ENCODE results near the gene KRT15. TPM values are rescaled to one million over a fixed set of nuclear protein-coding genes. Genes with fewer than 3 reads are reported as not detected.

The KRT15 gene
- total RNA-seq, 6 donors from 2014 or later, result 10.5 to 57.9 (median 19.2) TPM

DNA sequence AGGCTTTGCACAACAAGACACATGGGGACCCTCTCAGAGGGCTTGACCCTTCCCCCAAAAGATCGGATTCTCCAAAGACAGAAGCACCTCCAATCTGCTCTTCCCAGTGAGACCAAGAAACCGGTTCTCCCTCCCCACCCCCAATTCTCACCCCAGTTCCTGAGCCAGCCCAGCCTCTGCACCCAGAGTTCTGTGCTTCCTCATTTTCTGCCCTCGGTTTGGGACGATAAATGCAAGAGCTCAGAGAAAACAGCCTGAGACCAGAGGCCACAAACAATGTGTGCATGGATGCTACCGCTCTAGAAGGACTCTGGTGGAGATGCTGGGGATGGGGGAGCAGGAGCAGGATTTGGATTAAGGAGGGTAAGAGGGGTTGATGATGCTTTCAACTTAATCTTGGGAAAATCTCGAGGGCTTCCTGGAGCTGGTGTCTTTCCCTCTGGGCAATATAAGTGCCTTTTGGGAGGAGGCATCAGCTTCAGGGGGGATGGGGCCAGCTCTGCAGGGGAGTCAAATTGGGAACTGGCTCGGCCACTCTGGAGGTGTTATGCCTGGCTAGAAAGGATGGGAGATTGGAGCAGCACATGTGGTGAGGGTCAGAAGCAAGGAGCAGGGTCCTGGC lies 6.0 kb downstream of the KRT15 start:
- no peak overlapping the region for H3K27ac ChIP-seq
- ATAC-seq (ENCODE audit: low FRiP score in 2 of 2) (no peak), DNase-seq (no peak)
- WGBS, 2 donors, result 50 to 69% methylated on average over 7 of the region's 7 CpGs
- H3K27me3 ChIP-seq, result no peaks in the 10 kb centered on the region
- TF ChIP-seq POLR2A (IDR thresholded peaks at IDR 0.05), result no peak
- TF ChIP-seq POLR2AphosphoS5 (IDR thresholded peaks at IDR 0.05), result no peak
- TF ChIP-seq EP300 (IDR thresholded peaks at IDR 0.05), result no peak
- TF ChIP-seq, protein P1, sequence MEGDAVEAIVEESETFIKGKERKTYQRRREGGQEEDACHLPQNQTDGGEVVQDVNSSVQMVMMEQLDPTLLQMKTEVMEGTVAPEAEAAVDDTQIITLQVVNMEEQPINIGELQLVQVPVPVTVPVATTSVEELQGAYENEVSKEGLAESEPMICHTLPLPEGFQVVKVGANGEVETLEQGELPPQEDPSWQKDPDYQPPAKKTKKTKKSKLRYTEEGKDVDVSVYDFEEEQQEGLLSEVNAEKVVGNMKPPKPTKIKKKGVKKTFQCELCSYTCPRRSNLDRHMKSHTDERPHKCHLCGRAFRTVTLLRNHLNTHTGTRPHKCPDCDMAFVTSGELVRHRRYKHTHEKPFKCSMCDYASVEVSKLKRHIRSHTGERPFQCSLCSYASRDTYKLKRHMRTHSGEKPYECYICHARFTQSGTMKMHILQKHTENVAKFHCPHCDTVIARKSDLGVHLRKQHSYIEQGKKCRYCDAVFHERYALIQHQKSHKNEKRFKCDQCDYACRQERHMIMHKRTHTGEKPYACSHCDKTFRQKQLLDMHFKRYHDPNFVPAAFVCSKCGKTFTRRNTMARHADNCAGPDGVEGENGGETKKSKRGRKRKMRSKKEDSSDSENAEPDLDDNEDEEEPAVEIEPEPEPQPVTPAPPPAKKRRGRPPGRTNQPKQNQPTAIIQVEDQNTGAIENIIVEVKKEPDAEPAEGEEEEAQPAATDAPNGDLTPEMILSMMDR (IDR thresholded peaks at IDR 0.05), result no peak
- no peaks in the 10 kb centered on the region for H3K36me3 ChIP-seq
- peaks cover 0 to 9% (median 2%) of the 10 kb centered on the region in 4 donors for H3K4me1 ChIP-seq
- no peaks in the 10 kb centered on the region for H3K9me3 ChIP-seq
- H3K4me3 ChIP-seq, result no peak overlapping the region

DNA sequence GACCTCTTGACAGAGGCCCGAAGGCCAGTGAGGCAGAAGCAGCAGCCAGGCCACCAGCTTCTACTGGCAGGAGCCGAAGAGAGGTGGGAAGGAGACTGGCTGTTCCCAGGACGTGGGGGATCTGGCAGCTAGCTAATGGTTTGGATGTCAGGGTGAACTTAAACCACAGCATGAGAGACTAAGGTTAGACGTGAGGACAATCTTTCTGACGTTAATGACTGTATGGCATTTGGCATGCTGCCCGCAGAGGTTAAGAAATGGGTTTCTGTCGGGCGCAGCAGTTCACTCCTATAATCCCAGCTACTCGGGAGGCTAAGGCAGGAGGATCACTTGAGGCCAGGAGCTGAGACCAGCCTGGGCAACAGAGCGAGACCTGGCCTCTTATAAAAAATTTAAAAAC lies 7.0 kb downstream of the KRT15 start:
- TF ChIP-seq, protein P1 (IDR thresholded peaks at IDR 0.05), result no peak
- H3K9me3 ChIP-seq, result no peaks in the 10 kb centered on the region
- ATAC-seq (ENCODE audit: low FRiP score in 2 of 2), result no peak
- no peak for DNase-seq
- H3K27ac ChIP-seq, result no peak overlapping the region
- H3K36me3 ChIP-seq, result no peaks in the 10 kb centered on the region
- no peaks in the 10 kb centered on the region for H3K27me3 ChIP-seq
- WGBS, 2 donors, result 75% methylated on average over 10 of the region's 10 CpGs
- H3K4me1 ChIP-seq, result peaks cover 0 to 9% (median 2%) of the 10 kb centered on the region in 4 donors
- H3K4me3 ChIP-seq, result no peak overlapping the region

DNA sequence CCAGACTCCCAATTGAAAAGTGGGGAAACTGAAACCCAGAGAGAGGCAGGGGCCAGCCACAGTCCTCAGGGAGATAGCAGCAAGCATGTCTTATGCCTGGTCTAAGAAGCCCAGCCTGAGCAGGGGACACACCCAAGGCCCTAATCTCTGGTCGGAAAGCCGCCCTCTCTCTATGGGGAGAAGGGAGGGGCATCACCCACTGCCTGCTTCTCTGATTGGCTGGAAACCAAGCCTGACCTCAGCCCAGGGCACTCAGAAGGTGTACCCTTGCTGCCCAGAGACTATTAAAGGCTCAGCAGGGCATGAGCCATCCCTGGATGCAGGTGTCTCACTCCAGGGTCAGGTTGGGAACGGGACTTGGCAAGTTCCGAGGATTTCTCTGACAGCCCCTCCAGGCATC lies 7.6 kb downstream of the KRT15 start:
- Histone ChIP-seq H3K9me3 (no peaks in the 10 kb centered on the region), H3K4me1 (peaks cover 0 to 9% (median 1%) of the 10 kb centered on the region in 4 donors), H3K27ac (no peak overlapping the region), H3K27me3 (no peaks in the 10 kb centered on the region), H3K4me3 (no peak overlapping the region), H3K36me3 (no peaks in the 10 kb centered on the region)
- TF ChIP-seq, protein P1 (IDR thresholded peaks at IDR 0.05), result no peak
- TF ChIP-seq POLR2A (IDR thresholded peaks at IDR 0.05) (no peak), POLR2AphosphoS5 (IDR thresholded peaks at IDR 0.05) (no peak), EP300 (IDR thresholded peaks at IDR 0.05) (no peak)
- no peak for ATAC-seq (ENCODE audit: low FRiP score in 2 of 2)
- peak in 1 of 2 donors; percentile 57 for DNase-seq
- 65 to 71% methylated on average over 2 to 4 of the region's 4 CpGs for WGBS, 2 donors

DNA sequence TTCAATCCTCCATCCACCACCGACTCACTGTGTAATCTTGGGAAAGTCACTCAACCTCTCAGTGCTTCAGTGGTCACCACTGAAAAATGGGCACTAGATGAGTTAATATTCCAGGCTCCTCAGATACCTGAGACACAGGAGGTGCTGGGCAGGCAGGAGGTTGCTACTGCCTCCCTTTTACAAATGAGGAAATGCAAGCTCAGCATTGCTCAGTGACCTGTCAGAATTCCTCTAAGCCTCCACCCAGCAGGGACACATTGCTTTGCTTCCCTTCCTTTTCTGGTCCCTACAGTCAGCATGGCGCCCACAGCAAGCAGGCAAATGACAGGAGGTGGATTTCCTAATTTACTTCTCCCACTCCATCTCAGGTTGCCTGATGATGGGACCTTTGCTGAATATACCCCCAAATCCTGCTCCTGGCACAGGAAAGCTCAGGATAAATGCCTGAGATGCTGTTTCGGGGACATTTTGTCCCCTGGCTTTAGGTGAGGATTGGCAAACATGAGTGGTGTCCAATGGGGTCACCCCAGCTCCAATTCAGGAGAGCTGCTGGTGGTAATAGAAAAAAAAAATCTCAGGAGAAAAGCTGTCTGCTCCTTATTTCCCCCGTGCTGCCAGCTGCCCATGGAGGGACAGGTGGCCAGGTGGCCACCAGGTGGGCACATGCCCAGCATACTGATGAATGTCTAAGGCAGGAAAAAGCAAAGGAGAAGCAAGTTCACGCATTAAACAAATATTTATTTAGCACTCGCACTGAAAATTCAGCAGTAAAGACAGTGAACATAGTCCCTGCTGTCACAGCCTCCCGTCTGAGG lies 8.2 kb downstream of the KRT15 start:
- H3K27me3 ChIP-seq, result no peaks in the 10 kb centered on the region
- TF ChIP-seq, protein P1 (IDR thresholded peaks at IDR 0.05), result peak in 1 of 6 experiments; percentile 6
- TF ChIP-seq POLR2A (IDR thresholded peaks at IDR 0.05), result no peak
- 74 to 80% methylated on average over 7 of the region's 7 CpGs for WGBS, 2 donors
- H3K4me1 ChIP-seq, result peaks cover 0 to 9% (median 2%) of the 10 kb centered on the region in 4 donors
- no peaks in the 10 kb centered on the region for H3K9me3 ChIP-seq
- ATAC-seq (ENCODE audit: low FRiP score in 2 of 2) (no peak), DNase-seq (no peak)
- H3K27ac ChIP-seq, result no peak overlapping the region
- no peaks in the 10 kb centered on the region for H3K36me3 ChIP-seq
- no peak overlapping the region for H3K4me3 ChIP-seq

Data from upper lobe of left lung (tissue), 6 donors.